HCEC 1CT (cell line): Measurements from ENCODE around the gene FADS2.

ENCODE experiments used
- DNase-seq: peaks from one replicate; pipeline ENCODE4 v3.0.0-alpha.2; 2017

FADS2 gene

GRCh38 chr11:61848631-61849030 is 20.5 kb downstream of the FADS2 start:
- no peak for DNase-seq

- no peak for DNase-seq
Observed at GRCh38 chr11:61850687-61851086, 22.6 kb downstream of the FADS2 start.

- DNase-seq = no peak
Observed at GRCh38 chr11:61851113-61851899, 23.2 kb downstream of the FADS2 start.

- DNase-seq = no peak
Observed at GRCh38 chr11:61851900-61852295, 23.8 kb downstream of the FADS2 start.

- DNase-seq = no peak
Observed at GRCh38 chr11:61853698-61854169, 25.6 kb downstream of the FADS2 start.

- DNase-seq = no peak
Observed at GRCh38 chr11:61854206-61854895, 26.3 kb downstream of the FADS2 start.

- no peak for DNase-seq
Observed at GRCh38 chr11:61854966-61855714, 27.0 kb downstream of the FADS2 start.

GRCh38 chr11:61855939-61856680 is 28.0 kb downstream of the FADS2 start:
- peak; percentile 21 for DNase-seq

- DNase-seq = peak; percentile 13
Observed at GRCh38 chr11:61860054-61860903, 32.2 kb downstream of the FADS2 start.

GRCh38 chr11:61861634-61862033 is 33.5 kb downstream of the FADS2 start:
- no peak for DNase-seq

- no peak for DNase-seq
Observed at GRCh38 chr11:61862714-61863547, 34.8 kb downstream of the FADS2 start.

- DNase-seq = no peak
Observed at GRCh38 chr11:61863548-61864081, 35.5 kb downstream of the FADS2 start.

GRCh38 chr11:61864814-61865775 is 37.0 kb downstream of the FADS2 start:
- DNase-seq = no peak

GRCh38 chr11:61866231-61866957 is 38.3 kb downstream of the FADS2 start:
- DNase-seq = no peak

- no peak for DNase-seq
Observed at GRCh38 chr11:61866958-61867343, 38.9 kb downstream of the FADS2 start.

- DNase-seq = no peak
Observed at GRCh38 chr11:61868571-61869428, 40.7 kb downstream of the FADS2 start.

GRCh38 chr11:61869429-61869707 is 41.3 kb downstream of the FADS2 start:
- no peak for DNase-seq
